IPS-15b (cell line): ENCODE measurements around the gene DIP2C.

Source experiments
- H3K27me3 ChIP-seq: one replicate; pipeline ENCODE4 v1.6.1; 2013; ENCODE audit warnings: low read length; ENCODE audit not compliant: control insufficient read depth, insufficient read depth
- H3K36me3 ChIP-seq: one replicate; pipeline ENCODE4 v1.6.1; 2013; ENCODE audit warnings: low read length; ENCODE audit not compliant: control insufficient read depth, insufficient read depth
- H3K4me1 ChIP-seq: one replicate; pipeline ENCODE4 v1.6.1; 2013; ENCODE audit warnings: mild to moderate bottlenecking, low read length; ENCODE audit not compliant: control insufficient read depth, insufficient read depth
- H3K4me3 ChIP-seq: one replicate; pipeline ENCODE4 v1.5.1; 2013; ENCODE audit warnings: low read depth, low read length
- H3K9ac ChIP-seq: one replicate; pipeline ENCODE4 v1.6.1; 2013; ENCODE audit warnings: low read depth, mild to moderate bottlenecking, low read length
- H3K9me3 ChIP-seq: one replicate; pipeline ENCODE4 v1.6.1; 2013; ENCODE audit warnings: mild to moderate bottlenecking, low read length; ENCODE audit not compliant: control insufficient read depth, insufficient read depth

The DIP2C gene

DNA sequence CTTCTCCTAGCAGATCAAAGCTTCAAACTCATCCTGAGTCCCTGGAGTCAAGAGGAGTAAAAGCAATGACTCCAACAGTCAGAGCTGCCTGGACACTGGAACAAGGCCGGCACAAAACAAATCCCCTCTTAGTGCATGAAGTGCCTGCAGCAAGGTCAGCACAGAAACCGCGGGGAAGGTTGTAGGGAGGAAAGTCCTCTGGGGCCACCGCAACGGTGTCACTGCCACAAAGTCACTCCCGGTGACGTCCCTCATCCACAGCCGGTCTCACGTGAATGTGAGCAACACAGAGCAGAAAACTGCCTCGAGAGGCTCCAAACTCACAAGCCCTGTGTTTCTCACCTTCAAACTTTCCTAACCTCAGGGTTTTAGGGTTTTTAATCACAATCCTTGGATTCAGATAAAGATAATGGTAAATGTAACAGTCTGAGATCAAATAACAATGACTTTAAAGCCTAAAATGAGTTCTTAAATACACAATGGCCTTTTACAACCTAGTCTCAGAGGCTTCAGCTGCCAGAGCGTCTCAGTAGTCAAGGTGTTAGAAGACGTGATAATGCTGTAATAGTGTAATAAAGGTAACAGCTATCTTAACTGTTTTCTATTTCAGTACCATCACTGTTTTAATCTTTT, 279.9 kb downstream of the DIP2C start:
- H3K9ac ChIP-seq, result no peak overlapping the region
- H3K4me3 ChIP-seq, result no peak overlapping the region
- H3K27me3 ChIP-seq, result no peaks in the 10 kb centered on the region
- H3K9me3 ChIP-seq, result no peaks in the 10 kb centered on the region
- no peaks in the 10 kb centered on the region for H3K4me1 ChIP-seq
- no peaks in the 10 kb centered on the region for H3K36me3 ChIP-seq

DNA sequence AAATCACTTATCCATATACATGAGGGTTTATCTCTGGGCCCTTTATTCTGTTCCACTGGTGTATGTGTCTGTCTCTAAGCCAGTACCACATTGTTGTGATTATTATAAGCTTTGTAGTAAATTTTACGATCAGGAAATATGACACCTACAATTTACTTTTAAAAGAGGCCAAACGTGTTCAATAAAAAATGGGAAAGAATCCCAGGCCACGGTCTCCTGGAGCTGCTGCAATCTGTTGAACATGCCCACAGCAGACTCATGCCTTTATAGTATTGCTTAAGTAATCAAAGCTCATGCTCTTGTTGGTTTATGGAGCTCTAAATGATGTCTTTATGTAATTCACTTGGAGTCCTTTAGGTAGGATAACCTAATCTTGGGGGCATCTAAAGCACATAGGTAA, 281.2 kb downstream of the DIP2C start:
- no peaks in the 10 kb centered on the region for H3K36me3 ChIP-seq
- H3K9me3 ChIP-seq, result no peaks in the 10 kb centered on the region
- H3K4me1 ChIP-seq, result no peaks in the 10 kb centered on the region
- H3K4me3 ChIP-seq, result no peak overlapping the region
- H3K9ac ChIP-seq, result no peak overlapping the region
- H3K27me3 ChIP-seq, result no peaks in the 10 kb centered on the region

DNA sequence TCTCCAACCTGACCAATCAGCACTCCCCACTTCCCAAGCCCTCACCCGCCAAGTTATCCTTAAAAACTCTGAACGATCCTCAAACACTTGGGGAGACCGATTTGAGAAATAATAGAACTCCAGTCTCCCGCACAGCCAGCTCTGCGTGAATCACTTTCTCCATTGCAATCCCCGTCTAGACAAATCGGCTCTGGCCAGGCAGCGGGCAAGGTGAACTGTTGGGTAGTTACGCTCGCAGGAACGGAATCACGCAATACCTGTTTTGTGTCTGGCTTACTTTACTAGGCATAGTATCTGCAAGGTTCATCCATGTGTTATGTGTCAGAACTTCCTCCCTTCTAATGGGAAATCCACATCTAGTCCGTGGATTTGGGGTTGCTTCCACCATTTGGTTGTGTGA, 282.5 kb downstream of the DIP2C start:
- Histone ChIP-seq H3K9ac (no peak overlapping the region), H3K4me1 (no peaks in the 10 kb centered on the region), H3K27me3 (no peaks in the 10 kb centered on the region), H3K36me3 (no peaks in the 10 kb centered on the region), H3K9me3 (no peaks in the 10 kb centered on the region), H3K4me3 (no peak overlapping the region)

DNA sequence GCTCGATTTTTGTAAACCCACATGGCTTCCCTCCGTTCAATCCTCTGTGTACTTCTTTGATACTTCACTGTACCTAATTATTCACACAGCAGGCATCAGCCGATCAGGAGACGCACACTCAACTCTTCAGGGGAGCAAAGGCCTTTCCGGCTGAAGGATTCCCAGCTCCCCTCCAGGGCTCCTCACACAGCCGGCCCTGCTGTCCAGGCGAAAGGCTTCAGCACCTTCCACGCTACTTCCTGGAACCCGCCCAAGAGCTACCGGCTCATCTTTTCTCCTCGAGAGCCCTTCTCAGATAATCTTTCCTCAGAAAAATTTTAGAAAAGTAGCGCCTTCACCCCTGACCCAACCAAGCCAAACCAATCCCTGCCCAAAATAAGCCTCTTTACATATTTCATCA, 283.8 kb downstream of the DIP2C start:
- no peaks in the 10 kb centered on the region for H3K36me3 ChIP-seq
- H3K27me3 ChIP-seq, result no peaks in the 10 kb centered on the region
- no peak overlapping the region for H3K4me3 ChIP-seq
- H3K9me3 ChIP-seq, result no peaks in the 10 kb centered on the region
- no peak overlapping the region for H3K9ac ChIP-seq
- H3K4me1 ChIP-seq, result no peaks in the 10 kb centered on the region

- no peak overlapping the region for H3K4me3 ChIP-seq
- H3K4me1 ChIP-seq, result no peaks in the 10 kb centered on the region
- H3K9me3 ChIP-seq, result no peaks in the 10 kb centered on the region
- H3K36me3 ChIP-seq, result no peaks in the 10 kb centered on the region
- H3K9ac ChIP-seq, result no peak overlapping the region
- H3K27me3 ChIP-seq, result no peaks in the 10 kb centered on the region
Measured at GRCh38 chr10:404991-405390, 284.5 kb downstream of the DIP2C start.

GRCh38 chr10:404346-404745, 285.1 kb downstream of the DIP2C start:
- Histone ChIP-seq H3K4me1 (no peaks in the 10 kb centered on the region), H3K27me3 (no peaks in the 10 kb centered on the region), H3K9me3 (no peaks in the 10 kb centered on the region), H3K36me3 (no peaks in the 10 kb centered on the region), H3K4me3 (no peak overlapping the region), H3K9ac (no peak overlapping the region)

GRCh38 chr10:398954-399353, 290.5 kb downstream of the DIP2C start:
- no peaks in the 10 kb centered on the region for H3K9me3 ChIP-seq
- H3K27me3 ChIP-seq, result no peaks in the 10 kb centered on the region
- no peaks in the 10 kb centered on the region for H3K4me1 ChIP-seq
- H3K4me3 ChIP-seq, result no peak overlapping the region
- H3K36me3 ChIP-seq, result peaks cover 3% of the 10 kb centered on the region
- no peak overlapping the region for H3K9ac ChIP-seq

- peaks cover 3% of the 10 kb centered on the region for H3K36me3 ChIP-seq
- H3K27me3 ChIP-seq, result no peaks in the 10 kb centered on the region
- no peak overlapping the region for H3K9ac ChIP-seq
- no peaks in the 10 kb centered on the region for H3K9me3 ChIP-seq
- no peaks in the 10 kb centered on the region for H3K4me1 ChIP-seq
- H3K4me3 ChIP-seq, result no peak overlapping the region
Measured at GRCh38 chr10:397321-398068, 292.0 kb downstream of the DIP2C start.

DNA sequence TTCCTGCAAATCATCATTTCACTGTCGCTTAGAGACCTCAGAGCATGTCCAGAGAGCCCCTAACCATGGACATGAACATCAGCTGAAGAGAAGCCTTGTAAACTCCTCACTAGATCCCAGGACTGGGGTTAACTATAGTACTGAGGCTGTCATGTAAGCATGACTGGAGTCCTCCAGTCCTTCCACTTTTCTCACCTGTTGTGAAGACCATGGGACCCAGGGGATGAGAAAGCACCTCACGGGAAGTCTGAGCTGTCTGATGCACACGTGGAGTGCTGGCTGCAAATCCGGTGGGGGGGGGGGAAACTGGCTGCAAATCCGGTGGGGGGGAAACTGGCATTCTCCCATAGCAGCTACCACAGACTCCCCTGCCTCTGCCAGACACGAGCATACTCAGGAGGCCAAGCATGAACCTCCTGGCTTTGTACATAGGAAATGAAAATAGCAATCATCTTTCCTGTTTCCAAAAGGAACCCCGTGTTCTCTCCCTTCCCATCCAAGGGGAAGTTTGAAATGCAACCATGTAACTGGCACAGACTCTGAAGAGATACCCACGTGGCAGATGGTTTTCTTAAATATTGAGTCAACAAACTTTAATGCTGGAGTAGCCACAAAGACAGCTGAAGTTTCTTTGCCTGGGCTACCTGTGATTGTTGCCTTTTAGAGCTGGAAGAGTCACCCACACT, 292.8 kb downstream of the DIP2C start:
- Histone ChIP-seq H3K27me3 (no peaks in the 10 kb centered on the region), H3K36me3 (peaks cover 3% of the 10 kb centered on the region), H3K4me3 (no peak overlapping the region), H3K9ac (no peak overlapping the region), H3K9me3 (no peaks in the 10 kb centered on the region), H3K4me1 (no peaks in the 10 kb centered on the region)

GRCh38 chr10:396107-396506, 293.4 kb downstream of the DIP2C start:
- Histone ChIP-seq H3K9me3 (no peaks in the 10 kb centered on the region), H3K36me3 (peaks cover 3% of the 10 kb centered on the region), H3K9ac (no peak overlapping the region), H3K27me3 (no peaks in the 10 kb centered on the region), H3K4me3 (no peak overlapping the region), H3K4me1 (no peaks in the 10 kb centered on the region)

DNA sequence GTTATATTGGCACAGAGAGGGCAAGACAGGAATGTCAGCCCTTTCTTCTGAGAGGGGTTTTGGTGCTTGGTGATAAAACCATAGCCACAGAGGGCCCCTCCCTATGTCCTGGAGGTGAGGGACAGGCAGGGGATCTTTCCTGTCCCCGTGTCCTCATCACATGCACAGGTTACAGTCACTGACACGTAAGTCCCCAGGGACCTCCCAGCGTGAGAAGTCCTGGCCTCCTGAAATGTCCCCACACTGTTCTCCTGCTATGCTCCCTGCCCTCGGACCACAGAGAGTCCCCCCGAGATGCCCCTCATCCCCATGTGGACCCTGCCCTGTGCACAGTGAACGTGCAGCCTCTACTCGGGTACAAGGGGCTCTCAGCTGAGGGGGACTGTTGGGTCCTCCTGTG, 293.8 kb downstream of the DIP2C start:
- H3K27me3 ChIP-seq, result no peaks in the 10 kb centered on the region
- peaks cover 3% of the 10 kb centered on the region for H3K36me3 ChIP-seq
- H3K4me3 ChIP-seq, result no peak overlapping the region
- H3K4me1 ChIP-seq, result no peaks in the 10 kb centered on the region
- H3K9ac ChIP-seq, result no peak overlapping the region
- no peaks in the 10 kb centered on the region for H3K9me3 ChIP-seq
